Endothelial cell of umbilical vein (primary cell): ENCODE measurements around the gene PFN3.

Source experiments
- EZH2 ChIP-seq: IDR thresholded peaks from 2 replicates; pipeline ENCODE4 v1.6.1; 2012; ENCODE audit warnings: borderline replicate concordance, low read depth, mild to moderate bottlenecking, moderate library complexity, low read length, inconsistent platforms; ENCODE audit not compliant: severe bottlenecking
- FOS ChIP-seq: IDR thresholded peaks from 2 replicates; pipeline ENCODE4 v1.6.1; 2011; ENCODE audit warnings: mild to moderate bottlenecking, low read length, moderate library complexity, borderline replicate concordance; ENCODE audit not compliant: insufficient read depth
- POLR2A ChIP-seq: IDR thresholded peaks from 2 replicates; pipeline ENCODE4 v1.6.1; 2012; ENCODE audit warnings: low read depth, mild to moderate bottlenecking, control low read depth, low read length
- TF ChIP-seq, protein P1 (sequence below), 2 donors: IDR thresholded peaks; 1 replicate in 1 of 2; 2 replicates in 1 of 2; pipeline ENCODE4 v1.5.1; 2011; ENCODE audit warnings: low read length in 2 of 2, mild to moderate bottlenecking in 2 of 2, moderate library complexity in 2 of 2, control low read depth in 1 of 2, inconsistent platforms in 1 of 2, low read depth in 1 of 2; ENCODE audit not compliant: insufficient read depth in 1 of 2; ENCODE audit errors: extremely low read depth in 1 of 2

DNA sequence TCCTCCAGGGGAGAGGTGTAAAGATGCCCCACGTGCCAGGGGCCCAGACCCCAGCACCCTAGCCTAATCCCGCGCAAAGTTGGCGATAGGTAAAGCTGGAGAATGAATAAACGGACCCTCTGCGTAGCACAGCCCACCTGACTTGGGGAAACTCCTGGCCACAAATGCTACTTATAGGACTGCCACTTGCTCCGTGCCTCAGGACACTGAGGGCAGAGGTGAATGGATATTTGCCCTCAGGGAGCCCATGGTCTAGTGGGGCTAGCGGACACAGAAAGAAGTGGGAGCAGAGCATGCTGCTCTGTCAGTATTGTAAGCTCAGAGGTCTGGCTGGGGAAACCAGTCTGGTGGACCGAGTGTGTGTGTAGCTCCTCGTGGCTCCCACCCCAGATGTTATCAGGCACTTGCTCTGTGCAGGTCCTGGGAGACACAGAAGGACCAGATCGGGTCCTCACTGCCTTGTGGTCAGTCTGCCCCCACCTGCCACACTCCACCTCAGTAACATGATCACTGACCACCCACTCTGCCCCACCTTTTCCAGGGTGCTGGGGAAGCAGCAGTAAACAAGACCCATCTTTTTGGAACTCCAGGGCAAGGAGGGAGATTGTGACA, 26.9 kb upstream of the PFN3 start:
- TF ChIP-seq, protein P1, sequence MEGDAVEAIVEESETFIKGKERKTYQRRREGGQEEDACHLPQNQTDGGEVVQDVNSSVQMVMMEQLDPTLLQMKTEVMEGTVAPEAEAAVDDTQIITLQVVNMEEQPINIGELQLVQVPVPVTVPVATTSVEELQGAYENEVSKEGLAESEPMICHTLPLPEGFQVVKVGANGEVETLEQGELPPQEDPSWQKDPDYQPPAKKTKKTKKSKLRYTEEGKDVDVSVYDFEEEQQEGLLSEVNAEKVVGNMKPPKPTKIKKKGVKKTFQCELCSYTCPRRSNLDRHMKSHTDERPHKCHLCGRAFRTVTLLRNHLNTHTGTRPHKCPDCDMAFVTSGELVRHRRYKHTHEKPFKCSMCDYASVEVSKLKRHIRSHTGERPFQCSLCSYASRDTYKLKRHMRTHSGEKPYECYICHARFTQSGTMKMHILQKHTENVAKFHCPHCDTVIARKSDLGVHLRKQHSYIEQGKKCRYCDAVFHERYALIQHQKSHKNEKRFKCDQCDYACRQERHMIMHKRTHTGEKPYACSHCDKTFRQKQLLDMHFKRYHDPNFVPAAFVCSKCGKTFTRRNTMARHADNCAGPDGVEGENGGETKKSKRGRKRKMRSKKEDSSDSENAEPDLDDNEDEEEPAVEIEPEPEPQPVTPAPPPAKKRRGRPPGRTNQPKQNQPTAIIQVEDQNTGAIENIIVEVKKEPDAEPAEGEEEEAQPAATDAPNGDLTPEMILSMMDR (IDR thresholded peaks at IDR 0.05; ENCODE audit: extremely low read depth in 1 of 2, insufficient read depth in 1 of 2, low read depth in 1 of 2, low read length in 2 of 2): no peak
- TF ChIP-seq POLR2A: no peak
- no peak for TF ChIP-seq EZH2
- TF ChIP-seq FOS: no peak
